Stimulated activated naive CD8-positive, alpha-beta T cell treated with anti-CD3 and anti-CD28 coated beads, Interleukin-15, amount 100 ng/mL, for 72 hours (primary cell): ENCODE measurements around the gene SULF2.

ENCODE experiments used
- ATAC-seq: fragments of 150-1000 bp; cut with Tn5 transposase; 2 replicates; pipeline ENCODE4 v1.10.0; 2021; ENCODE audit warnings: mild to moderate bottlenecking, moderate library complexity
- DNase-seq, 2 donors: peaks; one replicate each; pipeline ENCODE4 v3.0.0; 2021 to 2022
- H3K27ac Mint-ChIP-seq, 2 donors: one replicate each; pipeline ENCODE4 v1.8.0; 2022; ENCODE audit warnings: mild to moderate bottlenecking in 2 of 2, mixed read lengths in 2 of 2, moderate library complexity in 2 of 2
- H3K27me3 Mint-ChIP-seq: one replicate; pipeline ENCODE4 v1.8.0; 2022; ENCODE audit warnings: mixed read lengths
- H3K4me1 Mint-ChIP-seq: one replicate; pipeline ENCODE4 v1.8.0; 2022; ENCODE audit warnings: mild to moderate bottlenecking, mixed read lengths
- H3K4me3 Mint-ChIP-seq, 2 donors: one replicate each; pipeline ENCODE4 v1.8.0; 2022; ENCODE audit warnings: mild to moderate bottlenecking in 2 of 2, mixed read lengths in 2 of 2, moderate library complexity in 1 of 2
- H3K9me3 Mint-ChIP-seq, 2 donors: one replicate each; pipeline ENCODE4 v1.8.0; 2022; ENCODE audit warnings: mixed read lengths in 2 of 2

Gene SULF2

GRCh38 chr20:47610247-47610944, 174.9 kb downstream of the SULF2 start:
- Mint-ChIP-seq H3K4me3 (peak overlapping the region; percentile 37 to 85), H3K9me3 (no peaks in the 10 kb centered on the region), H3K27me3 (no peaks in the 10 kb centered on the region), H3K4me1 (peaks cover 95% of the 10 kb centered on the region), H3K27ac (peak overlapping the region; percentile 96 to 98)
- ATAC-seq, result peak; percentile 98
- peak; percentile 40 to 69 for DNase-seq

- DNase-seq, result no peak
- peak overlapping the region; percentile 40 to 74 for H3K27ac Mint-ChIP-seq
- H3K4me3 Mint-ChIP-seq, result no peak overlapping the region
- peaks cover 95% of the 10 kb centered on the region for H3K4me1 Mint-ChIP-seq
- no peak for ATAC-seq
- no peaks in the 10 kb centered on the region for H3K9me3 Mint-ChIP-seq
- no peaks in the 10 kb centered on the region for H3K27me3 Mint-ChIP-seq
Measured at GRCh38 chr20:47609001-47609400, 176.3 kb downstream of the SULF2 start.
